Neural progenitor cell (in vitro differentiated cells): ENCODE data around the gene OR8D1. TPM values are rescaled to one million over a fixed set of nuclear protein-coding genes. Genes with fewer than 3 reads are reported as not detected.

Experiments
- DNase-seq: peaks from one replicate; pipeline ENCODE4 v3.0.0-alpha.2; 2016; ENCODE audit warnings: low spot score
- H2AFZ ChIP-seq: fragments of 200-600 bp; sonication (generic); replicated peaks from 2 replicates; pipeline ENCODE4 v1.6.1; 2016; ENCODE audit warnings: antibody characterized with exemption
- H3F3A ChIP-seq: fragments of 200-600 bp; sonication (generic); 2 replicates; pipeline ENCODE4 v1.6.1; 2016; ENCODE audit warnings: antibody characterized with exemption, low read depth
- H3K27ac ChIP-seq: fragments of 200-600 bp; sonication (generic); 2 replicates; pipeline ENCODE4 v1.5.1; 2016; ENCODE audit warnings: mild to moderate bottlenecking
- H3K27me3 ChIP-seq: fragments of 200-600 bp; sonication (generic); 2 replicates; pipeline ENCODE4 v1.6.1; 2016; ENCODE audit warnings: mild to moderate bottlenecking, moderate library complexity
- H3K36me3 ChIP-seq: fragments of 200-600 bp; sonication (generic); 2 replicates; pipeline ENCODE4 v1.5.1; 2016
- H3K4me1 ChIP-seq: fragments of 200-600 bp; sonication (generic); 2 replicates; pipeline ENCODE4 v1.6.1; 2016; ENCODE audit warnings: mixed run types
- H3K4me2 ChIP-seq: fragments of 200-600 bp; sonication (generic); 2 replicates; pipeline ENCODE4 v1.6.1; 2016
- H3K4me3 ChIP-seq: fragments of 200-600 bp; sonication (generic); 2 replicates; pipeline ENCODE4 v1.5.1; 2016
- H3K79me2 ChIP-seq: fragments of 200-600 bp; sonication (generic); 2 replicates; pipeline ENCODE4 v1.6.1; 2016; ENCODE audit warnings: low read depth
- H3K9ac ChIP-seq: fragments of 200-600 bp; sonication (generic); 2 replicates; pipeline ENCODE4 v1.6.1; 2016
- H3K9me3 ChIP-seq: fragments of 200-600 bp; sonication (generic); 2 replicates; pipeline ENCODE4 v1.5.1; 2016; ENCODE audit warnings: low read depth
- H4K20me1 ChIP-seq: fragments of 200-600 bp; sonication (generic); 2 replicates; pipeline ENCODE4 v1.6.1; 2016; ENCODE audit warnings: low read depth
- H3K27ac Mint-ChIP-seq: 3 replicates; pipeline ENCODE4 v1.8.0; 2021; ENCODE audit warnings: mixed read lengths
- H3K27me3 Mint-ChIP-seq: 2 replicates; pipeline ENCODE4 v1.8.0; 2022; ENCODE audit warnings: low read depth, mild to moderate bottlenecking, inconsistent platforms, moderate library complexity, mixed read lengths; ENCODE audit not compliant: insufficient read depth
- H3K36me3 Mint-ChIP-seq: 3 replicates; pipeline ENCODE4 v1.8.0; 2021; ENCODE audit warnings: mixed read lengths
- H3K4me1 Mint-ChIP-seq: 3 replicates; pipeline ENCODE4 v1.8.0; 2021; ENCODE audit warnings: mixed read lengths
- H3K4me3 Mint-ChIP-seq: 3 replicates; pipeline ENCODE4 v1.8.0; 2021; ENCODE audit warnings: mild to moderate bottlenecking, moderate library complexity, mixed read lengths
- H3K9me3 Mint-ChIP-seq: 3 replicates; pipeline ENCODE4 v1.8.0; 2020; ENCODE audit warnings: mixed read lengths
- EZH2 ChIP-seq: fragments of 200-600 bp; sonication (generic); IDR thresholded peaks from 2 replicates; pipeline ENCODE4 v1.6.1; 2017; ENCODE audit warnings: antibody characterized with exemption, mild to moderate bottlenecking, moderate library complexity
- EZH2phosphoT487 ChIP-seq: fragments of 200-600 bp; sonication (generic); IDR thresholded peaks from 2 replicates; pipeline ENCODE4 v1.6.1; 2017; ENCODE audit warnings: antibody characterized with exemption
- total RNA-seq: library from RNA; depleted of rRNA; stranded (reverse); fragments of >200 nt; gene quantifications from 2 replicates; pipeline ENCODE4 v1.2.3, GENCODE V29; 2015; ENCODE audit warnings: low replicate concordance
- TF ChIP-seq, protein P1 (sequence below): fragments of 200-600 bp; sonication (generic); IDR thresholded peaks from 2 replicates; pipeline ENCODE4 v1.5.1; 2017; ENCODE audit warnings: antibody characterized with exemption, mild to moderate bottlenecking

OR8D1 gene
- total RNA-seq, 1 donor from 2014 or later: not detected

DNA sequence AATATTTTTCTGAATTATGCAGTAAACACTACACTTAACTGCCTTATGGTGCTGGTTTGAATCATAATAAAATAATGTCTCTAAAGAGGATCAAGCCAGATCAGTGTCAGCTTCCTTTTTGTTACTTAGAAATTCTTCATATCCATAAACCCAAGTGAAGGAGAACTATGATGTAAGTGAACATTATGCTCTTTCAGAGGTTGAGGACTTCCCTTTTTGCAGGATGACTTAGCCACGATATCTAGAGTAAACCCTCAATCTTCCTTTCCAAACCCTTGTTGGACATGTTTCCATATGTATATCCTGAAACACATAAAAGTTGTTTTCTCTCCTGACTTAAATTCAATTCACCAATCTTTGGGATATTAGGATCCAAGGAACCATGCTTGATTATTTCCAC, 19.1 kb downstream of the OR8D1 start:
- Histone ChIP-seq H3K9ac (no peak overlapping the region), H3K9me3 (no peaks in the 10 kb centered on the region), H4K20me1 (no peaks in the 10 kb centered on the region), H3K27ac (no peak overlapping the region), H3K36me3 (no peaks in the 10 kb centered on the region), H3K27me3 (no peaks in the 10 kb centered on the region), H2AFZ (no peak overlapping the region), H3F3A (no peaks in the 10 kb centered on the region), H3K4me3 (no peak overlapping the region), H3K4me2 (no peak overlapping the region), H3K79me2 (no peaks in the 10 kb centered on the region), H3K4me1 (no peaks in the 10 kb centered on the region)
- Mint-ChIP-seq H3K9me3 (peaks cover 9% of the 10 kb centered on the region), H3K36me3 (no peaks in the 10 kb centered on the region), H3K4me3 (no peak overlapping the region), H3K27me3 (no peaks in the 10 kb centered on the region), H3K27ac (no peak overlapping the region), H3K4me1 (no peaks in the 10 kb centered on the region)
- no peak for TF ChIP-seq EZH2phosphoT487
- TF ChIP-seq, protein P1, sequence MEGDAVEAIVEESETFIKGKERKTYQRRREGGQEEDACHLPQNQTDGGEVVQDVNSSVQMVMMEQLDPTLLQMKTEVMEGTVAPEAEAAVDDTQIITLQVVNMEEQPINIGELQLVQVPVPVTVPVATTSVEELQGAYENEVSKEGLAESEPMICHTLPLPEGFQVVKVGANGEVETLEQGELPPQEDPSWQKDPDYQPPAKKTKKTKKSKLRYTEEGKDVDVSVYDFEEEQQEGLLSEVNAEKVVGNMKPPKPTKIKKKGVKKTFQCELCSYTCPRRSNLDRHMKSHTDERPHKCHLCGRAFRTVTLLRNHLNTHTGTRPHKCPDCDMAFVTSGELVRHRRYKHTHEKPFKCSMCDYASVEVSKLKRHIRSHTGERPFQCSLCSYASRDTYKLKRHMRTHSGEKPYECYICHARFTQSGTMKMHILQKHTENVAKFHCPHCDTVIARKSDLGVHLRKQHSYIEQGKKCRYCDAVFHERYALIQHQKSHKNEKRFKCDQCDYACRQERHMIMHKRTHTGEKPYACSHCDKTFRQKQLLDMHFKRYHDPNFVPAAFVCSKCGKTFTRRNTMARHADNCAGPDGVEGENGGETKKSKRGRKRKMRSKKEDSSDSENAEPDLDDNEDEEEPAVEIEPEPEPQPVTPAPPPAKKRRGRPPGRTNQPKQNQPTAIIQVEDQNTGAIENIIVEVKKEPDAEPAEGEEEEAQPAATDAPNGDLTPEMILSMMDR: no peak
- no peak for TF ChIP-seq EZH2
- no peak for DNase-seq

DNA sequence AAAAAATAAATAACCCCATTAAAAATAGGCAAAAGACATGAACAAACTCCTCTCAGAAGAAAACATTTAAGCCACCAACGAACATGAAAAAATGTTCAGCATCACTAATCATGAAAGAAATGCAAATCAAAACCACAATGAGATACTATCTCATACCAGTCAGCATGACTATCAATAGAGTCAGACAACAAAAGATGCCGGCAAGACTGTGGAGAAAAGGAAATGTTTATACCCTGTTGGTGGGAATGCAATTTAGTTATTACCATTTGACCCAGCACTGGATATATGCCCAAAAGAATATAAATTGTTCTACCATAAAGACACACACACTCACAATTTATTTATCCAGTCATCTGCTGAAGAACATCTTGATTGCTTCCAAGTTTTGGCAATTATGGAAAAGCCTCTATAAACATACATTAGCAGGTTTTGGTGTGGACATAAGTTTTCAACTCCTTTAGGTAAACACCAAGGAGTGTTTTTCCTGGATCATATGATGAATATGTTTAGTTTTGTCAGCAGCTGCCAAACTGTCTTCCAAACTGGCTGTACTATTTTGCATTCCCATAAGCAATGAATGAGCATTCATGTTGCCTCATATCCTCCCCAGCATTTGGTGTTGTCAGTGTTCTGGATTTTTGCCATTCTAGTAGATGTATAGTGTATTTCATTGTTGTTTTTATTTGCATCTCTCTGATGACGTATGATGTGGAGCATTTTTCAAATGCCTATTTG, 28.0 kb downstream of the OR8D1 start:
- Histone ChIP-seq H3K79me2 (no peaks in the 10 kb centered on the region), H3K9me3 (no peaks in the 10 kb centered on the region), H3K27ac (no peak overlapping the region), H3K9ac (no peak overlapping the region), H2AFZ (no peak overlapping the region), H4K20me1 (no peaks in the 10 kb centered on the region), H3K4me1 (no peaks in the 10 kb centered on the region), H3K4me3 (no peak overlapping the region), H3F3A (no peaks in the 10 kb centered on the region), H3K4me2 (no peak overlapping the region), H3K27me3 (no peaks in the 10 kb centered on the region), H3K36me3 (no peaks in the 10 kb centered on the region)
- no peak for TF ChIP-seq EZH2phosphoT487
- TF ChIP-seq, protein P1: no peak
- TF ChIP-seq EZH2: no peak
- peaks cover 18% of the 10 kb centered on the region for H3K9me3 Mint-ChIP-seq
- H3K27me3 Mint-ChIP-seq: no peaks in the 10 kb centered on the region
- H3K4me3 Mint-ChIP-seq: no peak overlapping the region
- DNase-seq: no peak
- H3K27ac Mint-ChIP-seq: no peak overlapping the region
- no peaks in the 10 kb centered on the region for H3K4me1 Mint-ChIP-seq
- H3K36me3 Mint-ChIP-seq: no peaks in the 10 kb centered on the region

DNA sequence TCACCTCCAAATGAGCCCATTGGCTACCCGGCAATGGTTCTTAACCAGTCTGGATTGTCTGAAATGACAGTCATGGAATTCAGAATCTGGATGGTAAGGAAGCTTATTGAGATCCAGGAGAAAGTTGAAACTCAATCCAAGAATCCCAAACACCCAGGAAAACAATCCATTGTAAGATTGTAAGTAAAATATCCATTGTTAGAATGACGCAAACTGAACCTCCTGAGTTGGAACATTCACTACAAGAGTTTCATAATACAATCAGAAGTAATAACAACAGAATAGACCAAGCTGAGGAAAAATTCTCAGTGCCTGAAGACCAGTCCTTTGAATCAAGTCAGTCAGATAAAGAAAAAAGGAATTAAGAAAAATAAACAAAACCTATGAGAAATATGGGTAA, 35.5 kb downstream of the OR8D1 start:
- Mint-ChIP-seq H3K9me3 (peaks cover 3% of the 10 kb centered on the region), H3K27ac (no peak overlapping the region), H3K36me3 (no peaks in the 10 kb centered on the region), H3K4me3 (no peak overlapping the region), H3K4me1 (no peaks in the 10 kb centered on the region), H3K27me3 (no peaks in the 10 kb centered on the region)
- no peak for DNase-seq
- Histone ChIP-seq H3K9ac (no peak overlapping the region), H3K4me3 (no peak overlapping the region), H3K9me3 (no peaks in the 10 kb centered on the region), H3F3A (no peaks in the 10 kb centered on the region), H2AFZ (peak overlapping the region; percentile 66), H4K20me1 (no peaks in the 10 kb centered on the region), H3K4me2 (no peak overlapping the region), H3K4me1 (no peaks in the 10 kb centered on the region), H3K79me2 (no peaks in the 10 kb centered on the region), H3K27me3 (no peaks in the 10 kb centered on the region), H3K27ac (no peak overlapping the region), H3K36me3 (no peaks in the 10 kb centered on the region)
- no peak for TF ChIP-seq EZH2phosphoT487
- no peak for TF ChIP-seq EZH2
- TF ChIP-seq, protein P1: no peak
